Common myeloid progenitor, CD34-positive (primary cell): ENCODE results near the gene RAB5IF. TPM values are rescaled to one million over a fixed set of nuclear protein-coding genes. Genes with fewer than 3 reads are reported as not detected.
A peak's percentile ranks its signal among the peaks of the same experiment; 100 is the strongest.
"Not testable (repeated sequence)": the region's sequence is repeated elsewhere in the genome, so short reads cannot be mapped to it uniquely, and the experiment has no call there.

Source experiments
- CTCF ChIA-PET: fragments of 350-600 bp; sonication (Branson Sonifier 250); formaldehyde crosslinking; loops from one replicate; lab custom pipeline; 2021; ENCODE audit warnings: antibody characterized with exemption; lab: Charles Lee
- POLR2A ChIA-PET: fragments of 350-600 bp; sonication (Branson Sonifier 250); formaldehyde crosslinking; loops from one replicate; lab custom pipeline; 2021; ENCODE audit warnings: antibody characterized with exemption; lab: Charles Lee
- DNase-seq, 3 donors: peaks; one replicate each; pipeline versions ENCODE4 v3.0.0 to v3.0.0-alpha.2; 2013
- H3K27ac ChIP-seq, 2 experiments: 1 replicate in 1 of 2; 2 replicates in 1 of 2; pipeline ENCODE4 v1.7.0; 2013; ENCODE audit warnings: inconsistent platforms in 2 of 2, low read length in 2 of 2, mild to moderate bottlenecking in 2 of 2, low read depth in 1 of 2, moderate library complexity in 1 of 2; ENCODE audit not compliant: severe bottlenecking in 2 of 2, insufficient read depth in 1 of 2, poor library complexity in 1 of 2
- H3K27me3 ChIP-seq, 5 experiments: replicated peaks in 2 of 5; 1 replicate in 3 of 5; 2 replicates in 2 of 5; pipeline versions ENCODE4 v1.6.1 to v1.7.0; 2013; ENCODE audit warnings: low read length in 4 of 5, mild to moderate bottlenecking in 2 of 5, moderate library complexity in 2 of 5, inconsistent platforms in 1 of 5; ENCODE audit not compliant: insufficient read depth in 5 of 5, control insufficient read depth in 4 of 5
- H3K36me3 ChIP-seq, 4 experiments: 1 replicate in 2 of 4; 2 replicates in 2 of 4; pipeline versions ENCODE4 v1.6.1 to v1.7.0; 2013; ENCODE audit warnings: low read length in 3 of 4, control low read depth in 1 of 4, mild to moderate bottlenecking in 1 of 4; ENCODE audit not compliant: control insufficient read depth in 4 of 4, insufficient read depth in 4 of 4
- H3K4me1 ChIP-seq, 4 experiments: 1 replicate in 3 of 4; 2 replicates in 1 of 4; pipeline versions ENCODE4 v1.6.1 to v1.7.1; 2013; ENCODE audit warnings: low read length in 3 of 4, mild to moderate bottlenecking in 3 of 4, control low read depth in 1 of 4, inconsistent platforms in 1 of 4, moderate library complexity in 1 of 4; ENCODE audit not compliant: control insufficient read depth in 4 of 4, insufficient read depth in 4 of 4; ENCODE audit errors: control extremely low read depth in 1 of 4
- H3K4me3 ChIP-seq, 7 experiments: 1 replicate in 4 of 7; 2 replicates in 3 of 7; pipeline versions ENCODE4 v1.5.1 to v1.7.0; 2013; ENCODE audit warnings: mild to moderate bottlenecking in 7 of 7, low read length in 6 of 7, moderate library complexity in 6 of 7, inconsistent platforms in 2 of 7, low read depth in 2 of 7, control low read depth in 1 of 7; ENCODE audit not compliant: insufficient read depth in 4 of 7, control insufficient read depth in 1 of 7; ENCODE audit errors: extremely low read depth in 1 of 7
- H3K9me3 ChIP-seq, 5 experiments: 1 replicate in 4 of 5; 2 replicates in 1 of 5; pipeline versions ENCODE4 v1.6.1 to v1.7.1; 2013; ENCODE audit warnings: low read length in 4 of 5, mild to moderate bottlenecking in 2 of 5, inconsistent platforms in 1 of 5, low read depth in 1 of 5, moderate library complexity in 1 of 5; ENCODE audit not compliant: control insufficient read depth in 4 of 5, insufficient read depth in 2 of 5; ENCODE audit errors: control extremely low read depth in 1 of 5
- WGBS: methylation state at CpG from one replicate; pipeline ENCODE4 v1.1.5; 2013; ENCODE audit not compliant: insufficient coverage; 5-methylcytosine and 5-hydroxymethylcytosine counted together
- polyA plus RNA-seq: library from polyadenylated mRNA; unstranded; fragments of 120-200 nt; gene quantifications from one replicate; pipeline ENCODE4 v1.2.1, GENCODE V29; 2013

RAB5IF gene
- 95.9 TPM for polyA plus RNA-seq

- POLR2A ChIA-PET, result interaction anchor here (0.6 to 2.6 kb wide), 10 partner anchors 11 to 141 kb away, joined by 3 to 13 read pairs (median 4); partner anchors contain the start of genes NDRG3, SLA2 and TGIF2
- Histone ChIP-seq H3K9me3 (no peaks in the 10 kb centered on the region), H3K27ac (peak within 1 kb of the TSS; percentile 82 to 92), H3K4me1 (peaks cover 8 to 38% (median 26%) of the 10 kb centered on the region in 4 experiments), H3K27me3 (no peaks in the 10 kb centered on the region), H3K36me3 (peaks cover 2 to 26% (median 15%) of the 10 kb centered on the region in 4 experiments), H3K4me3 (peak within 1 kb of the TSS; percentile 81 to 99 (median 96))
- peak; percentile 99 to 100 (median 99) for DNase-seq
- CTCF ChIA-PET, result interaction anchor here (0.6 to 3.5 kb wide), 27 partner anchors 9 to 164 kb away, joined by 3 to 33 read pairs (median 4); partner anchors contain the start of genes NDRG3, SLA2 and TGIF2
- WGBS, result under 1% methylated on average over 77 of the region's 90 CpGs
Observed at GRCh38 chr20:36605399-36606157, at the start of gene RAB5IF. Gene RAB5IF (plus strand): TSS chr20:36605779. CDS start chr20:36605952, 173 bp downstream.

DNA sequence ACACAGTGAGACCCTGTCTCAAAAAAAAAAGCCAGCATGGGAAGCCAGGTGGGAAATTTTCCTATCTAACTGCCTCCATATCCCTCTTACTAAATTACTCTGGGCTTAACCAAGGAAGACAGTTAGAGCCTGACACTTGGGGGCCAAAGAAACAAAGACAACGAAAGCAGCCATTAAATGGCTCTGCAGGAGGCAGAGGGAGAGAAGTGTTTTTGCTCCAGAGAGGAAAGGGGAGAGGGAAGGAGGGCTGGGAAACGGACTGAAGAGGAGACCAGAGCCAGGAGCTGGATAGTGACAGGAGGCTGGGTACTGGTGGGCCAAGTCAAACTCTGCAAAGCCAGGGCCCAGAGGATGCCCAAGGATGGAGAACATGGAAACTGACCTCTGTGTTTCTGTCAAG is 42.9 kb upstream of the RAB5IF start:
- Histone ChIP-seq H3K9me3 (peaks cover 0 to 6% (median 0%) of the 10 kb centered on the region in 5 experiments), H3K36me3 (peaks cover 0 to 2% (median 0%) of the 10 kb centered on the region in 4 experiments), H3K4me1 (no peaks in the 10 kb centered on the region), H3K4me3 (no peak overlapping the region), H3K27me3 (no peaks in the 10 kb centered on the region), H3K27ac (no peak overlapping the region)
- no peak for DNase-seq
- ChIA-PET POLR2A (no interaction called here), CTCF (interaction anchor here (2.7 kb wide), 1 partner anchor 9 kb away, joined by 8 read pairs; no protein-coding TSS in a partner anchor)
- 96% methylated on average over 2 of the region's 2 CpGs for WGBS

GRCh38 chr20:36563374-36563773 is 42.2 kb upstream of the RAB5IF start:
- ChIA-PET POLR2A (no interaction called here), CTCF (no interaction called here)
- no peaks in the 10 kb centered on the region for H3K27me3 ChIP-seq
- no peaks in the 10 kb centered on the region for H3K4me1 ChIP-seq
- H3K36me3 ChIP-seq, result peaks cover 0 to 2% (median 0%) of the 10 kb centered on the region in 4 experiments
- WGBS, result 100% methylated on average over 1 of the region's 1 CpG
- DNase-seq, result no peak
- H3K9me3 ChIP-seq, result peaks cover 0 to 6% (median 0%) of the 10 kb centered on the region in 5 experiments
- no peak overlapping the region for H3K4me3 ChIP-seq
- H3K27ac ChIP-seq, result no peak overlapping the region

DNA sequence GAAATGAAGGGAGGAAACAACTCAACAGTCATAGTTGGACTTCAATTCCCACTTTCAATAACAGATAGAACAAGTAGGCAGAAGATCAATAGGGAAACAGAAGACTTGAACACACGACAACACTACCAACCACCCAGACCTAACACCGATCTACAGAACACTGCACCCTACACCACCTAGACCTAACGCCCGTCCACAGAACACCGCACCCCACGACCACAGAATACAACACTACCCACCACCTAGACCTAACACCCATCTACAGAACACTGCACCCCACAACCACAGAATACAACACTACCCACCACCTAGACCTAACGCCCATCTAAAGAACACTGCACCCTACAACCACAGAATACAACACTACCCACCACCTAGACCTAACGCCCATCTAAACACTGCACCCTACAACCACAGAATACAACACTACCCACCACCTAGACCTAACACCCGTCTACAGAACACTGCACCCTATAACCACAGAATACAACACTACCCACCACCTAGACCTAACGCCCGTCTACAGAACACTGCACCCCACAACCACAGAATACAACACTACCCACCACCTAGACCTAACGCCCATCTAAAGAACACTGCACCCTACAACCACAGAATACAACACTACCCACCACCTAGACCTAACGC is 41.4 kb upstream of the RAB5IF start:
- CTCF ChIA-PET, DNase-seq, POLR2A ChIA-PET: not testable (repeated sequence)

DNA sequence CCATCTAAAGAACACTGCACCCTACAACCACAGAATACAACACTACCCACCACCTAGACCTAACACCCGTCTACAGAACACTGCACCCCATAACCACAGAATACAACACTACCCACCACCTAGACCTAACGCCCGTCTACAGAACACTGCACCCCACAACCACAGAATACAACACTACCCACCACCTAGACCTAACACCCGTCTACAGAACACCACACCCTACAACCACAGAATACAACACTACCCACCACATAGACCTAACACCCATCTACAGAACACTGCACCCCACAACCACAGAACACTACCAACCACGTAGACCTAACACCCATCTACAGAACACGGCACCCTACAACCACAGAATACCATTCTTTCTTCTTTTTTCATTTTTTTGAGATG is 40.9 kb upstream of the RAB5IF start:
- POLR2A ChIA-PET, H3K4me3 ChIP-seq, H3K4me1 ChIP-seq, H3K9me3 ChIP-seq, H3K36me3 ChIP-seq, DNase-seq, H3K27me3 ChIP-seq, H3K27ac ChIP-seq: not testable (repeated sequence)
- WGBS, result 94% methylated on average over 5 of the region's 6 CpGs
- CTCF ChIA-PET, result interaction anchor here (0.6 kb wide), 1 partner anchor 169 kb away, joined by 3 read pairs; no protein-coding TSS in a partner anchor

More for the DNA sequence above, 41.4 kb upstream of the RAB5IF start:
- 100% methylated on average over 2 of the region's 13 CpGs for WGBS
- H3K4me1 ChIP-seq, H3K36me3 ChIP-seq, H3K4me3 ChIP-seq, H3K27me3 ChIP-seq, H3K9me3 ChIP-seq, H3K27ac ChIP-seq: not testable (repeated sequence)

- no peak for DNase-seq
- ChIA-PET CTCF (interaction anchor here (1.2 kb wide), 1 partner anchor 33 kb away, joined by 3 read pairs; no protein-coding TSS in a partner anchor), POLR2A (no interaction called here)
- H3K4me3 ChIP-seq, result no peak overlapping the region
- peaks cover 0 to 6% (median 0%) of the 10 kb centered on the region in 5 experiments for H3K9me3 ChIP-seq
- peaks cover 0 to 2% (median under 1%) of the 10 kb centered on the region in 4 experiments for H3K36me3 ChIP-seq
- no peaks in the 10 kb centered on the region for H3K27me3 ChIP-seq
- WGBS, result no CpG with 5 or more reads among the region's 3 CpGs
- H3K4me1 ChIP-seq, result no peaks in the 10 kb centered on the region
- no peak overlapping the region for H3K27ac ChIP-seq
Observed at GRCh38 chr20:36565520-36565919, 40.1 kb upstream of the RAB5IF start.
